ENCODE data around the gene C19orf73.
"Not testable (repeated sequence)": the region's sequence is repeated elsewhere in the genome, so short reads cannot be mapped to it uniquely, and the experiment has no call there.

The C19orf73 gene

GRCh38 chr19:49148784-49149651 lies 30.1 kb upstream of the C19orf73 start:
- peak; percentile 79 for DNase-seq (ENCODE audit: low read depth)

DNA sequence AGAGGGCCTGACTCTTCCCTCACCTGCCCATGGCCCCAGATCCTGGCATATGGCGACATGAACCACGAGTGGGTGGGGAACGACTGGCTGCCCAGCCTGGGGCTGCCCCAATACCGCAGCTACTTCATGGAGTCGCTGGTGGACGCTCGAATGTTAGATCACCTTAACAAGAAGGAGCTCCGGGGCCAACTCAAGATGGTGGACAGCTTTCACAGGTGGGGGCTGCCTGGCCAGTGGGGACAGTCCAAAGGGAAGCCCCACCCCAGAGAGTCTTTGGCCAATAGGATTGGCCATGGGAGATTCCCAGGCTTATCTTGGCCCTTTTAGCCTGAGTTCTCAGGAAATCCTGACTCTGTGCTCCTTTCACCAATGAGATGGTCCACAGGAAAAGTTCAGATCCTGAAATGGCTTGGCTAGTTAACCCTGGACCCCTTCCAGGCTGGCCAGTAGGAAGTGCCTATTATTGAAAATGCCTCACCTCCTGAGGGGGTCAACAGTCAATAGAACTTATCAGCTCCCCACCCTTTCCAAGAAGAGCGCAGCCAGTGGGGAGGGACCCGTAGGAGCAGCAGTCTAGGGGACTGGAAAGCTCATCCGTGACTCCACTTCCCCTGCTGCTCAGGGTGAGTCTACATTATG lies 29.2 kb upstream of the C19orf73 start:
- DNase-seq (ENCODE audit: low read depth) = no peak

GRCh38 chr19:49146408-49146770 lies 27.4 kb upstream of the C19orf73 start:
- peak; percentile 24 for DNase-seq (ENCODE audit: low read depth)

- peak; percentile 49 for DNase-seq (ENCODE audit: low read depth)
Observed at GRCh38 chr19:49145573-49146407, 26.8 kb upstream of the C19orf73 start.

DNA sequence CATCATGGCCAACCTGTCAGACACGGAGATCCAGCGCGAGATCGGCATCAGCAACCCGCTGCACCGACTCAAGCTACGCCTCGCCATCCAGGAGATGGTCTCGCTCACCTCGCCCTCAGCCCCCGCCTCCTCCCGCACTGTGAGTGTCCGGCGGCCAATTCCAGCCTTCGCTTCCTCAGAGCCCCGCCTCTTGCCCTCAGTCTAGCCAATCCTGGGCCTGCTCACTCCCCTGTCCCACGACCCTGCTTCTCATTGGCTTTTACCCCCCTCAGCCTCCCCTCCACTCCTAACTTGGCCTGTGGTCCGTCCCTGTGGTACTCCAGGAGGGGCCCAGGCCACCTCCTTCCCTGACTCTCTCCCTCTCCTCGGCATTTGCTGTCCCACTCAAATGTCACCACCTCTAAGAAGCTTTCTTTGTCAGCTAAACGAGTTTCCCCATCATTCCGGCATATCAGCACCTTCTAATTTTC lies 24.0 kb upstream of the C19orf73 start:
- DNase-seq (ENCODE audit: low read depth) = peak; percentile 76

DNA sequence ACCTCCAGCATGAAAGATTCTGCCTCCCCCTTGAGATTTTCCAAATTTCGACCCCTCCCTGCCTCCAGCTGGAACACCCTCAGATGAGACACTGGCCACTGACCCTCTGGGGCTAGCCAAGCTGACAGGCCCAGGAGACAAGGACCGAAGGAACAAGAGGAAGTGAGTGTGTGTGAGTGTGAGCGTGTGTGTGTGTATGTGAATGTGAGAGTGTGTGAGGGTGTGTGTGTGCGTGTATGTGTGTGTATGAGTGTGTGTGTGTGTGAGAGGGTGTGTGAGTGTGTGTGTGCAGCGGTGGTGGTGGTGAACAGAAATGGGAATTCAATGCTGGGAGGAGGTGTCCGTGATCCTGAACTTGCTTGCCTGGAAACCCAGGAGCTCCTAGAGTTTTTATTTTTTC lies 22.4 kb upstream of the C19orf73 start:
- no peak for DNase-seq (ENCODE audit: low read depth)

- no peak for DNase-seq (ENCODE audit: low read depth)
Observed at GRCh38 chr19:49140951-49141350, 22.0 kb upstream of the C19orf73 start.

GRCh38 chr19:49136771-49137171 lies 17.8 kb upstream of the C19orf73 start:
- DNase-seq (ENCODE audit: low read depth) = no peak

- no peak for DNase-seq (ENCODE audit: low read depth)
Observed at GRCh38 chr19:49135686-49136085, 16.7 kb upstream of the C19orf73 start.

DNA sequence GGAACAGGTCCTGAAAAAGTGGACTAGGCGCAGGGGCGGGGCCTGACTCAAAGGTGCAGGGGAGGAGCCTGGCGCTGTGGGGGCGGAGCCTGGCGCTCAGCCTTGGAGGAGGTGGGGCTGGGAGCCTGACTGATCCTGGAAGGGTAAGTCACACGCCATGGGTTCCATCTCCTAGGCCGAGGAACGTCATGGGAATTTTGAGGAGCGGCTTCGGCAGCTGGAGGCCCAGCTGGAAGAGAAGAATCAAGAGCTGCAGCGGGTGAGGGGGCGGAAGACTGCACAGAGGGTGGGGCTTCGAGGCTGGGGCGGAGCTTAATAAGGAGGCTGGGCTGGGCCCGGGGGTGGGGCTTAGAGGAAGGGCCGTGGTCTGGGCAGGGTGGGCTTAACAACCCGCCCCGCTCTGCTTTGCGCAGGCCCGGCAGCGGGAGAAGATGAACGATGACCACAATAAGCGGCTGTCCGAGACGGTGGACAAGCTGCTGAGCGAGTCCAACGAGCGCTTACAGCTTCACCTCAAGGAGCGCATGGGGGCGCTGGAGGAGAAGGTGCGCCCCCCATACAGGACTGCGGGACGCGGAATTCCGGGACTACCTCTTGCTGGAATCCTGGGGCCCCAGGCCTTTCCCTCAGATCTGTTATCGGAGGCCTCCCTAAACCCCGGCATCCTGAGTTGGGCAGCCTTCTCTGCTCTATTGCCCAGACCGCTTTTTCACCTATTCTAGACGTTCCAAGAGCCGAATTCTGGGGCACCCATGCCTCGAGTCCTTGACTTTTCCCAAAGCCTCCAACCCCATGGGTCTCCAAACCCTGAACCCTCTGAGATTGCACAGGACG lies 14.9 kb upstream of the C19orf73 start:
- no peak for DNase-seq (ENCODE audit: low read depth)

- DNase-seq (ENCODE audit: low read depth) = no peak
Observed at GRCh38 chr19:49132974-49133609, 14.1 kb upstream of the C19orf73 start.

DNA sequence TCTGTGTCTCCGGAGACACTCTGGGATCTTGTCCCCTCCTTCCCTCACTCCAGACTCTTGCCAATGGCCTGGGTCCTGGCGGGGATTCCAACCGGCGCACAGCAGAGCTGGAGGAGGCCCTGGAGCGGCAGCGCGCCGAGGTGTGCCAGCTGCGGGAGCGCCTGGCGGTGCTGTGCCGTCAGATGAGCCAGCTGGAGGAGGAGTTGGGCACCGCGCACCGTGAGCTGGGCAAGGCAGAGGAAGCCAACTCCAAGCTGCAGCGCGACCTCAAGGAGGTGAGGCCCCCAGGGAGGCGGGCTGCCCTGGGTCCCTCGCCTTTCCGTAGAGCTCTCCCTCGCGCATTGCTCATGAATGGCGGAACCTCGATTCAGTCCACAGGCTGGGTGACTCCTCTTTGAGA lies 11.4 kb upstream of the C19orf73 start:
- no peak for DNase-seq (ENCODE audit: low read depth)

DNA sequence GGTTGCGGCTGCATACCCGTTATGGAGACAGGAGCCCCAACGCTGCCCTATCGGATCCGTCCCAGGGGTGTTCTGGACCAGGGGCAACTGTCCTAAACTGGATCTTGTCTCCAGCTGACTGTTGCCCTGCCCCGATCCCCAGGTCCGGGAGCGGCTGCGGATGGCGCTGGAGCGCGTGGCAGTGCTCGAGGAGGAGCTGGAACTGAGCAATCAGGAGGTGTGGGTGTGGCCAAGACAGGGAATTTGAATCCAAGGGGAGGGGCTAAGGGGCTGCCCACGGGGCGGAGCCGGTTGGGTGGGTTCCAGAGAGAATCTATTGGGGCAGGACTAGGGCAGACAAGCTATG lies 10.3 kb upstream of the C19orf73 start:
- DNase-seq (ENCODE audit: low read depth) = no peak

DNA sequence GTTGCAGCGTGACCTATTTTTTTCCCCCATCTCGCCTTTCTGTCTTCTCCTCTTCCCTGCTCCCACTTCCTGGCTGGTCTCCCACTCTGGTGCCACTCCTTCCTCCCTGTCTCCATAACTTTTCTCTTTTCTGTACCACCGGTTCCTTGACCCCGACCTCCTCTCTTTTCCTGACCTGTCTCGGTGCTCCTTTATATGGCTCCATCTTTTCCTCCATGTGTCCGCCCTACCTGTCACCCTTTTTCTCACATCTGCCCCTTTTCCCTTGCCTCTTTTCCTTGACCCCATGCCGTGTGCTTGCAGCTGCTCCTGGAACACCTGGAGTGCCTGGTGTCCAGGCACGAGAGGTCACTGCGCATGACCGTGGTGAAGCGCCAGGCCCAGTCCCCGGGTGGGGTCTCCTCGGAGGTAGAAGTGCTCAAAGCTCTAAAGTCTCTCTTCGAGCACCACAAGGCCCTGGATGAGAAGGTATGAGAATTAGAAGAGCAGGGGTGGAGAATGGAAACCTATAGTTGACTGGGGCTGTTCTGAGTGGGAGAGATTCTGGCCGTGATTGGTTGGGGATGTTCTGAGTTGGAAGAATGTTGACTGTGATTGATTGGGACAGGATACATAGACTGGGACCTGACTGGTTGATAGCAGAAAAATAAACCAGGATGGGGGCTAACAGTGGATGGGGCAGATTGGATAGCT lies 9.7 kb upstream of the C19orf73 start:
- no peak for DNase-seq (ENCODE audit: low read depth)

- DNase-seq (ENCODE audit: low read depth) = peak; percentile 95
Observed at GRCh38 chr19:49127674-49128544, 9.0 kb upstream of the C19orf73 start.

DNA sequence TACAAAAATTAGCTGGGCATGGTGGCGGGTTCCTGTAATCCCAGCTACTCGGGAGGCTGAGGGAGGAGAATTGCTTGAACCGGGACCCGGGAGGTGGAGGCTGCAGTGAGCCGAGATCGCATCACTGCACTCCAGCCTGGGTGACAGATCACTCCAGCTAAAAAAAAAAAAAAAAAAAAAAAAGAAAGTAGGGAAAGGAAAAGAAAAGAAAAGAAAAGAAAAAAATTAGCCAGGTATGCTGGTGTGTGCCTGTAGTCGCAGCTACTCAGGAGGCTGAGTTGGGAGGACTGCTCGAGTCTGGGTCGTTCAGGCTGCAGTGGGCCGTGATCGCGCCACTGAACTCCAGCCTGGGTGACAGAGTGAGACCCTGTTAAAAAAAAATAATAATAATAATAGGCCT lies 8.3 kb upstream of the C19orf73 start:
- not testable (repeated sequence) for DNase-seq (ENCODE audit: low read depth)

GRCh38 chr19:49126575-49126974 lies 7.6 kb upstream of the C19orf73 start:
- DNase-seq (ENCODE audit: low read depth) = no peak

DNA sequence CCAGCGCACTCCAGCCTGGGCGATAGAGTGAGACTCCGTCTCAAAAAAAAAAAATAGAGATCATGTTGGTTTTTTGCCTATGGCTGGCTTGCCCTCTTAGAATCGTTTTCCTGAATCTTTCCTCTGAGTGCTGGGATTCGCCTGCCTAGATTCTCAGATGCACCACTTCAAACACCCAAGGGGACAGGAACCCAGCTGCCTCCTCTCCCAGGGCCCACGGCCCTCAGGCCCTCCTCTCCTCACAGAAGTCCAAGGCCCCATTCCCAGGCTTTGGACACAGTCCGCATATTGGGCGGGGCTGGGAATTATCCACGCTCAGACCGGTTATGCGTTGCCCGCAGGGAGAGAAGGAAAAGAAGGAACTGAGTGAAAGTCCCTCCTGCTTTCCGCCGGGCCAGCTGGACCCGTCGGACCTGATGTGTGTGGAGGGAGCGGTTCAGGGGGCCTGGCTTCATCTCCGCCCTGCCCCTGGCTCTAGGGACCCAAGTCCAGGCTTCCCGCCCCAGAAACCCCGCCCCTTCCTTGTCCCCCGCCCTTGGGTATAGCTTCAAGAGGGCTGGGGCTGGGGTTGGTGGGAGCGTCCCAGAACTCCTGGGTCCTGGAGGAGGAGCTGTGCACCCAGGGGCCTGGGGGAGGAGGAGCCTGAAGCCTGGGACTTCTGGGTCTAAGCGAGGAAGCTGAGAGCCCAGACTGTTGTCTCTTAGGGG lies 6.2 kb upstream of the C19orf73 start:
- no peak for DNase-seq (ENCODE audit: low read depth)

DNA sequence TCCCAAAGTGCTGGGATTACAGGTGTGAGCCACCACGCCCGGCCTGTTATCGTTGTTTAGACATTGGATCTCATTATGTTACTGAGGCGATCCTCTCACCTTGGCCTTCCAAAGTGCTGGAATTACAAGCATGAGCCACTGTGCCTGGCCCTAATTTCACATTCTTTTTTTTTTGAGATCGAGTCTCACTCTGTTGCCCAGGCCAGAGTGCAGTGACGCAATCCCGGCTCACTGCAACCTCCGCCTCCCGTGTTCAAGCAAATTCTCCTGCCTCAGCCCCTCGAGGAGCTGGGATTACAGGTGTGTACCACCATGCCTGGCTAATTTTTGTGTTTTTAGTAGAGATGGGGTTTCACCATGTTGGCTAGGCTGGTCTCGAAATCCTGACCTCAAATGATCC lies 4.3 kb upstream of the C19orf73 start:
- DNase-seq (ENCODE audit: low read depth) = not testable (repeated sequence)
